A549 treated with AZD9567 at 1 μM for 4 hours (cell line): Measurements from ENCODE around the gene OR4A16. TPM values are rescaled to one million over a fixed set of nuclear protein-coding genes. Genes with fewer than 3 reads are reported as not detected.

Experiments
- total RNA-seq: library from RNA; stranded (reverse); fragments of 200-300 nt; extraction: Qiagen RNA extraction; gene quantifications from 5 replicates; pipeline ENCODE4 v1.2.3, GENCODE V29; 2022; ENCODE audit not compliant: insufficient read depth

The OR4A16 gene, protein sequence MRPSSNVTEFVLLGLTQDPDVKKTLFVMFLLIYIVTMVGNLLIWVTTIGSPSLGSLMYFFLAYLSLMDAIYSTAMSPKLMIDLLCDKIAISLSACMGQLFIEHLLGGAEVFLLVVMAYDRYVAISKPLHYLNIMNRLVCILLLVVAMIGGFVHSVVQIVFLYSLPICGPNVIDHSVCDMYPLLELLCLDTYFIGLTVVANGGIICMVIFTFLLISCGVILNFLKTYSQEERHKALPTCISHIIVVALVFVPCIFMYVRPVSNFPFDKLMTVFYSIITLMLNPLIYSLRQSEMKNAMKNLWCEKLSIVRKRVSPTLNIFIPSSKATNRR
- not detected in 5 replicates for total RNA-seq

DNA sequence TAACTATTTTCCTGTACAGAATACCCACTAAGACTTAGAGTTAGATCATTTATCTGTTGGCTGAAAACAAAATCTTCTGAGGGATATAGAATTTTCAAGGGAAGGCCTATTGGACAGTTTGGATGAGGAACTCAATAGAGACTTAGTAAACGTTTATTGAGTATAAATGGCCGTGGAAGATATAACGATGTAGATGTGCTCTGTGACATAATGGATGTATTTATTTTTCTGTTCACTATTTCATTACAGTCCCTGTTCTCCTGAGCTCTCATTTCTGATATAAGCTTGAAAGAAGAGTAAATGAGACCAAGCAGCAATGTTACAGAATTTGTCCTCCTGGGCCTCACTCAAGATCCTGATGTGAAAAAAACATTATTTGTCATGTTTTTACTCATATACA lies at the start of gene OR4A16:
TSS of gene OR4A16 (plus strand) at position 301 of the 400 bp plus-strand sequence. CDS start at position 301, 0 bp downstream.

GRCh38 chr11:55367674-55368073 lies 24.7 kb downstream of the OR4A16 start, which contains the start of gene OR4A15:
OR4A15 (plus strand) TSS chr11:55367974; CDS start chr11:55367974, 0 bp downstream.

Other genes starting within 250 kb of the OR4A16 start
- not detected in 5 replicates for gene TRIM48, start 81.0 kb upstream of the OR4A16 start, total RNA-seq
- not detected in 5 replicates for gene OR4A15, start 24.8 kb downstream of the OR4A16 start, total RNA-seq
- gene OR4C15, start 211.3 kb downstream of the OR4A16 start, total RNA-seq = not detected in 5 replicates
- gene OR4C16, start 228.9 kb downstream of the OR4A16 start, total RNA-seq = not detected in 5 replicates